Measurements from ENCODE around the gene ATRNL1. TPM values are rescaled to one million over a fixed set of nuclear protein-coding genes. Genes with fewer than 3 reads are reported as not detected.
"Not testable (repeated sequence)": the region's sequence is repeated elsewhere in the genome, so short reads cannot be mapped to it uniquely, and the experiment has no call there.

ATRNL1 gene
- total RNA-seq, 2 donors from 2014 or later: 4.1 to 4.5 TPM

- TF ChIP-seq, protein P1, sequence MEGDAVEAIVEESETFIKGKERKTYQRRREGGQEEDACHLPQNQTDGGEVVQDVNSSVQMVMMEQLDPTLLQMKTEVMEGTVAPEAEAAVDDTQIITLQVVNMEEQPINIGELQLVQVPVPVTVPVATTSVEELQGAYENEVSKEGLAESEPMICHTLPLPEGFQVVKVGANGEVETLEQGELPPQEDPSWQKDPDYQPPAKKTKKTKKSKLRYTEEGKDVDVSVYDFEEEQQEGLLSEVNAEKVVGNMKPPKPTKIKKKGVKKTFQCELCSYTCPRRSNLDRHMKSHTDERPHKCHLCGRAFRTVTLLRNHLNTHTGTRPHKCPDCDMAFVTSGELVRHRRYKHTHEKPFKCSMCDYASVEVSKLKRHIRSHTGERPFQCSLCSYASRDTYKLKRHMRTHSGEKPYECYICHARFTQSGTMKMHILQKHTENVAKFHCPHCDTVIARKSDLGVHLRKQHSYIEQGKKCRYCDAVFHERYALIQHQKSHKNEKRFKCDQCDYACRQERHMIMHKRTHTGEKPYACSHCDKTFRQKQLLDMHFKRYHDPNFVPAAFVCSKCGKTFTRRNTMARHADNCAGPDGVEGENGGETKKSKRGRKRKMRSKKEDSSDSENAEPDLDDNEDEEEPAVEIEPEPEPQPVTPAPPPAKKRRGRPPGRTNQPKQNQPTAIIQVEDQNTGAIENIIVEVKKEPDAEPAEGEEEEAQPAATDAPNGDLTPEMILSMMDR (IDR thresholded peaks at IDR 0.05): no peak
- Histone ChIP-seq H3K4me1 (no peaks in the 10 kb centered on the region), H3K27ac (no peak overlapping the region), H3K4me3 (no peak overlapping the region), H3K36me3 (no peaks in the 10 kb centered on the region), H3K27me3 (no peaks in the 10 kb centered on the region), H3K9me3 (no peaks in the 10 kb centered on the region)
- no peak for DNase-seq (ENCODE audit: low spot score)
These were observed 206.9 kb downstream of the ATRNL1 start for GRCh38 chr10:115300080-115300479.

GRCh38 chr10:115319669-115320068 is 226.5 kb downstream of the ATRNL1 start:
- H3K4me1 ChIP-seq; H3K27ac ChIP-seq; H3K27me3 ChIP-seq; H3K4me3 ChIP-seq; H3K9me3 ChIP-seq; DNase-seq (ENCODE audit: low spot score); H3K36me3 ChIP-seq: not testable (repeated sequence)

- no peaks in the 10 kb centered on the region for H3K36me3 ChIP-seq
- H3K4me3 ChIP-seq: no peak overlapping the region
- TF ChIP-seq, protein P1 (IDR thresholded peaks at IDR 0.05): no peak
- peaks cover 0 to 7% of the 10 kb centered on the region in 2 donors for H3K9me3 ChIP-seq
- H3K27ac ChIP-seq: no peak overlapping the region
- H3K4me1 ChIP-seq: no peaks in the 10 kb centered on the region
- no peaks in the 10 kb centered on the region for H3K27me3 ChIP-seq
- no peak for DNase-seq (ENCODE audit: low spot score)
These were observed 228.2 kb downstream of the ATRNL1 start for GRCh38 chr10:115321360-115321759.

DNA sequence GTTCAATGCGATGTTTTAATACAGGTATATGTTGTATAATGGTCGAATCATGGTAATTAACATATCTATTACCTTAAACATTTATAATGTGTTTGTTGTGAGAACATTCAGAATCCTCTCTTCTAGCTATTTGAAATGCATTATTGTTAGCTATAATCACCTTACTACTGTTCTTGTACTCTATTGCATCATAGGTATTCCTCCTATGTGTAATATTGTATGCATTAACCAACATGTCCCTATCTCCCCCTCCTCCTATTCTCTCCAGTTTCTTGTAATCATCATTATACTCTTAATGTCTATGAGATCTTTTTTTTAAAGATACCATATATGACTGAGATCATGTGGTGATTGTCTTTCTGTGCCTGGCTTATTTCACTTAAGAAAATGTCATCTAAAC is 235.2 kb downstream of the ATRNL1 start:
- no peaks in the 10 kb centered on the region for H3K36me3 ChIP-seq
- TF ChIP-seq, protein P1 (IDR thresholded peaks at IDR 0.05): no peak
- no peak for DNase-seq (ENCODE audit: low spot score)
- H3K27ac ChIP-seq: no peak overlapping the region
- peaks cover 0 to 13% of the 10 kb centered on the region in 2 donors for H3K9me3 ChIP-seq
- H3K4me1 ChIP-seq: no peaks in the 10 kb centered on the region
- no peak overlapping the region for H3K4me3 ChIP-seq
- H3K27me3 ChIP-seq: no peaks in the 10 kb centered on the region

DNA sequence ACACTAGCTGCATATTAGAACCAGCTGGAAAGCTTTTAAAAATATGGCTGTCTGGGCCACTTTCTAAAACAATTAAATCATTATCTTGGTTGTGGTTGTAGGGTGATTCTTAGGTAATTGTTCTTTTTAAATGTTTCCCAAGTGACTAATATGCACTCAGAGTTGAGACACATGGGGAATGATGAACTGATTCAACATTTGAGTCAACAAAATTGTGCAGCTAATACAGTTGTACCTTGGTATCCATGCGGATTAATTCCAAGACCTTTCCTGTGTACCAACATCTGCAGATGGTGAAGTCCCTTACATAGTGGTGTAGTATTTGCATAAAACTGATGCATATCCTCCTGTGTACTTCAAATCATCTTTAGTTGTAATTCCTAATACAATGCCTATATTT is 242.2 kb downstream of the ATRNL1 start:
- TF ChIP-seq, protein P1 (IDR thresholded peaks at IDR 0.05): no peak
- no peaks in the 10 kb centered on the region for H3K27me3 ChIP-seq
- H3K36me3 ChIP-seq: no peaks in the 10 kb centered on the region
- no peak overlapping the region for H3K27ac ChIP-seq
- no peak overlapping the region for H3K4me3 ChIP-seq
- H3K9me3 ChIP-seq: peaks cover 0 to 9% of the 10 kb centered on the region in 2 donors
- no peaks in the 10 kb centered on the region for H3K4me1 ChIP-seq
- DNase-seq (ENCODE audit: low spot score): no peak

- no peak for DNase-seq (ENCODE audit: low spot score)
- Histone ChIP-seq H3K4me1 (no peaks in the 10 kb centered on the region), H3K27ac (no peak overlapping the region), H3K27me3 (no peaks in the 10 kb centered on the region), H3K4me3 (no peak overlapping the region), H3K36me3 (no peaks in the 10 kb centered on the region), H3K9me3 (no peaks in the 10 kb centered on the region)
- TF ChIP-seq, protein P1 (IDR thresholded peaks at IDR 0.05): peak in 1 of 2 donors; percentile 57
These were observed 262.1 kb downstream of the ATRNL1 start for GRCh38 chr10:115355162-115355760.

GRCh38 chr10:115367920-115368319 is 274.8 kb downstream of the ATRNL1 start:
- H3K9me3 ChIP-seq; H3K4me3 ChIP-seq; H3K27ac ChIP-seq; DNase-seq (ENCODE audit: low spot score); H3K27me3 ChIP-seq; H3K36me3 ChIP-seq; H3K4me1 ChIP-seq: not testable (repeated sequence)

Data from right atrium auricular region (tissue), 2 donors.